ENCODE results near the gene ISLR2.

GRCh38 chr15:74127954-74128784 is 2.2 kb upstream of the ISLR2 start:
- TF ChIP-seq CTCF (IDR thresholded peaks at IDR 0.05; ENCODE audit: low read length) = no peak
- no peak for TF ChIP-seq EZH2 (IDR thresholded peaks at IDR 0.05; ENCODE audit: borderline replicate concordance, low read length)

Data from OCI-LY1 (cell line).